IMR-90 (cell line): ENCODE data around the gene KIAA0319L. TPM values are rescaled to one million over a fixed set of nuclear protein-coding genes. Genes with fewer than 3 reads are reported as not detected.

ENCODE experiments used
- ATAC-seq: fragments of 200-7000 bp; cut with Tn5 transposase; 2 replicates; pipeline ENCODE4 v1.9.1; 2020; ENCODE audit warnings: low read depth, mild to moderate bottlenecking, moderate library complexity
- BruUV-seq: library from RNA; stranded (reverse); fragments of 400-500 nt; replicated peaks from 2 replicates; lab custom pipeline; 2021; lab: Mats Ljungman, UMichigan
- CTCF ChIA-PET: fragments of 300-600 bp; formaldehyde crosslinking; extraction: SDS; loops from one replicate; lab custom pipeline; 2021; ENCODE audit warnings: antibody characterized with exemption; lab: Yijun Ruan, JAX
- POLR2A ChIA-PET: fragments of 300-600 bp; sonication (Branson Sonifier 250); formaldehyde crosslinking; loops from one replicate; lab custom pipeline; 2022; ENCODE audit warnings: antibody characterized with exemption; ENCODE audit not compliant: unreplicated experiment; lab: Charles Lee
- DNase-seq: peaks from one replicate; pipeline ENCODE4 v3.0.0; 2013
- H2AFZ ChIP-seq: replicated peaks from 2 replicates; pipeline ENCODE3; 2013; ENCODE audit warnings: low read length, mild to moderate bottlenecking; ENCODE audit not compliant: poor library complexity
- H2AK5ac ChIP-seq: 2 replicates; pipeline ENCODE4 v1.6.1; 2013; ENCODE audit warnings: low read depth, low read length, inconsistent platforms
- H2AK9ac ChIP-seq: replicated peaks from 2 replicates; pipeline ENCODE3; 2013; ENCODE audit warnings: mild to moderate bottlenecking, low read depth, low read length, moderate library complexity; ENCODE audit not compliant: poor library complexity
- H2BK120ac ChIP-seq: 2 replicates; pipeline ENCODE4 v1.6.1; 2013; ENCODE audit warnings: low read depth, low read length, inconsistent platforms
- H2BK15ac ChIP-seq: 3 replicates; pipeline ENCODE4 v1.6.1; 2013; ENCODE audit warnings: low read depth, low read length, inconsistent platforms
- H2BK20ac ChIP-seq: 2 replicates; pipeline ENCODE4 v1.6.1; 2013; ENCODE audit warnings: low read depth, mild to moderate bottlenecking, inconsistent platforms, low read length, moderate library complexity
- H2BK5ac ChIP-seq: 2 replicates; pipeline ENCODE4 v1.6.1; 2013; ENCODE audit warnings: mild to moderate bottlenecking, low read depth, low read length, inconsistent platforms; ENCODE audit not compliant: poor library complexity, severe bottlenecking
- H3K14ac ChIP-seq: replicated peaks from 2 replicates; pipeline ENCODE4 v1.6.1; 2013; ENCODE audit warnings: low read depth, low read length, inconsistent platforms
- H3K18ac ChIP-seq: 2 replicates; pipeline ENCODE4 v1.6.1; 2013; ENCODE audit warnings: low read depth, low read length, control low read depth
- H3K23ac ChIP-seq: 2 replicates; pipeline ENCODE4 v1.6.1; 2013; ENCODE audit warnings: low read depth, low read length, inconsistent platforms
- H3K27ac ChIP-seq: 2 replicates; pipeline ENCODE4 v1.5.1; 2013; ENCODE audit warnings: mild to moderate bottlenecking, control low read depth, low read length; ENCODE audit not compliant: insufficient read depth
- H3K27me3 ChIP-seq: 2 replicates; pipeline ENCODE4 v1.6.1; 2013; ENCODE audit warnings: low read length; ENCODE audit not compliant: control insufficient read depth, insufficient read depth
- H3K36me3 ChIP-seq: 2 replicates; pipeline ENCODE4 v1.6.1; 2013; ENCODE audit warnings: low read length, mixed read lengths; ENCODE audit not compliant: control insufficient read depth, insufficient read depth
- H3K4ac ChIP-seq: 2 replicates; pipeline ENCODE4 v1.6.1; 2013; ENCODE audit warnings: low read depth, low read length, inconsistent platforms
- H3K4me1 ChIP-seq: 2 replicates; pipeline ENCODE4 v1.6.1; 2013; ENCODE audit warnings: low read length, mixed read lengths; ENCODE audit not compliant: control insufficient read depth, insufficient read depth
- H3K4me2 ChIP-seq: 2 replicates; pipeline ENCODE4 v1.6.1; 2013; ENCODE audit warnings: low read depth, mild to moderate bottlenecking, control low read depth, low read length, moderate library complexity
- H3K4me3 ChIP-seq: 2 replicates; pipeline ENCODE4 v1.5.1; 2013; ENCODE audit warnings: low read depth, mild to moderate bottlenecking, control low read depth, low read length, moderate library complexity; ENCODE audit not compliant: insufficient read depth
- H3K56ac ChIP-seq: 2 replicates; pipeline ENCODE4 v1.6.1; 2013; ENCODE audit warnings: low read length, inconsistent platforms; ENCODE audit not compliant: insufficient read depth; ENCODE audit errors: extremely low read depth
- H3K79me1 ChIP-seq, 2 experiments: 2 replicates each; pipeline ENCODE4 v1.6.1; 2013; ENCODE audit warnings: low read length in 2 of 2, inconsistent platforms in 1 of 2, low read depth in 1 of 2
- H3K9ac ChIP-seq: 2 replicates; pipeline ENCODE4 v1.6.1; 2013; ENCODE audit warnings: low read depth, low read length, control low read depth
- H3K9me1 ChIP-seq: 2 replicates; pipeline ENCODE4 v1.6.1; 2013; ENCODE audit warnings: low read length, inconsistent platforms; ENCODE audit not compliant: insufficient read depth
- H3K9me3 ChIP-seq: 2 replicates; pipeline ENCODE4 v1.6.1; 2013; ENCODE audit warnings: low read length; ENCODE audit not compliant: control insufficient read depth, insufficient read depth
- H4K20me1 ChIP-seq: 2 replicates; pipeline ENCODE4 v1.6.1; 2013; ENCODE audit warnings: low read length, inconsistent platforms; ENCODE audit not compliant: insufficient read depth
- H4K5ac ChIP-seq: 2 replicates; pipeline ENCODE4 v1.6.1; 2013; ENCODE audit warnings: mild to moderate bottlenecking, low read depth, low read length, control low read depth
- H4K8ac ChIP-seq, 2 experiments: 2 replicates each; pipeline ENCODE4 v1.6.1; 2013; ENCODE audit warnings: low read depth in 2 of 2, low read length in 2 of 2, control low read depth in 1 of 2, inconsistent platforms in 1 of 2
- H4K91ac ChIP-seq: 2 replicates; pipeline ENCODE4 v1.6.1; 2013; ENCODE audit warnings: low read depth, low read length, inconsistent platforms; ENCODE audit not compliant: insufficient read depth
- ELK1 ChIP-seq: fragments of 150-350 bp; IDR thresholded peaks from 2 replicates; pipeline ENCODE4 v1.6.1; 2016; ENCODE audit warnings: low read depth, mild to moderate bottlenecking, low read length, moderate library complexity, borderline replicate concordance
- MAFK ChIP-seq: IDR thresholded peaks from 2 replicates; pipeline ENCODE4 v1.6.1; 2012; ENCODE audit warnings: low read depth, low read length, improper control_type of control experiment
- MAZ ChIP-seq: IDR thresholded peaks from 2 replicates; pipeline ENCODE4 v1.6.1; 2012; ENCODE audit warnings: low read depth, mild to moderate bottlenecking, low read length, improper control_type of control experiment, moderate library complexity, borderline replicate concordance
- RCOR1 ChIP-seq: IDR thresholded peaks from 2 replicates; pipeline ENCODE4 v1.6.1; 2012; ENCODE audit warnings: mild to moderate bottlenecking, low read length, improper control_type of control experiment; ENCODE audit not compliant: insufficient replicate concordance
- SMC3 ChIP-seq: fragments of 150-350 bp; IDR thresholded peaks from 2 replicates; pipeline ENCODE4 v1.6.1; 2016; ENCODE audit warnings: low read depth, mild to moderate bottlenecking, antibody characterized with exemption, low read length, moderate library complexity
- WGBS, 2 experiments: methylation state at CpG; one replicate each; pipeline versions ENCODE4 v1.1.5 to v1.1.7; 2013; ENCODE audit warnings: missing lambda C conversion rate in 2 of 2; ENCODE audit not compliant: insufficient read length in 1 of 2; ENCODE audit errors: extremely low coverage in 2 of 2; 5-methylcytosine and 5-hydroxymethylcytosine counted together
- dilution Hi-C: fragments of 300-500 bp; cut with HindIII; formaldehyde crosslinking; loops from one replicate; pipeline ENCODE4 v1.14.3; 2018; ENCODE audit warnings: low sequenced_read_pairs; ENCODE audit not compliant: unreplicated experiment
- in situ Hi-C: fragments of 300-500 bp; cut with MboI; formaldehyde crosslinking; loops from 3 replicates; pipeline ENCODE4 v1.14.3; 2019; ENCODE audit warnings: low sequenced_read_pairs, inconsistent platforms, mixed read lengths
- intact Hi-C: fragments of 100-400 bp; cut with micrococcal nuclease; formaldehyde crosslinking; loops from 2 replicates; pipeline ENCODE4 v1.10.0; 2022
- polyA plus RNA-seq, 3 experiments: library from polyadenylated mRNA; depleted of rRNA; stranded (reverse); fragments of >200 nt; gene quantifications; 2 replicates each; pipeline ENCODE4 v1.2.3, GENCODE V29; 2012; ENCODE audit warnings: low replicate concordance in 1 of 3
- total RNA-seq: library from RNA; depleted of rRNA; stranded (reverse); fragments of >200 nt; gene quantifications from 2 replicates; pipeline ENCODE4 v1.2.3, GENCODE V29; 2012

The KIAA0319L gene
- total and polyA plus RNA-seq, 2 of the 4 experiments (the other 2 are of a cell fraction) = 38.0 to 49.8 TPM

GRCh38 chr1:35500439-35500838, 56.8 kb downstream of the KIAA0319L start:
- no peak overlapping the region for H3K14ac ChIP-seq
- H3K79me1 ChIP-seq = peaks cover 0 to 14% of the 10 kb centered on the region in 2 experiments; a peak in 1 of 4 replicates
- H3K4ac ChIP-seq = no peak overlapping the region
- TF ChIP-seq RCOR1 (no peak), SMC3 (no peak), MAZ (no peak), MAFK (no peak), ELK1 (no peak)
- H2AK9ac ChIP-seq = no peak overlapping the region
- no peak overlapping the region for H2AFZ ChIP-seq
- no peak overlapping the region for H3K9ac ChIP-seq
- dilution Hi-C loops (no loop called here), intact Hi-C loops (no loop called here), in situ Hi-C loops (no loop called here)
- no peak for DNase-seq
- POLR2A ChIA-PET = no interaction called here
- no peak overlapping the region for H4K91ac ChIP-seq
- H3K23ac ChIP-seq = no peak overlapping the region
- no peaks in the 10 kb centered on the region for H3K9me3 ChIP-seq
- H3K27ac ChIP-seq = no peak overlapping the region
- WGBS, 2 experiments = no CpG with 5 or more reads among the region's 2 CpGs
- no peaks in the 10 kb centered on the region for H3K27me3 ChIP-seq
- no peak overlapping the region for H3K4me2 ChIP-seq
- no peak overlapping the region for H3K4me3 ChIP-seq
- no peak overlapping the region for H2BK120ac ChIP-seq
- no peak for ATAC-seq
- H4K8ac ChIP-seq = no peak overlapping the region
- H4K20me1 ChIP-seq = no peaks in the 10 kb centered on the region
- CTCF ChIA-PET = interaction anchor here (1.1 kb wide), 1 partner anchor 15 kb away, joined by 4 read pairs; no protein-coding TSS in a partner anchor
- H2BK15ac ChIP-seq = no peak overlapping the region
- H3K4me1 ChIP-seq = no peaks in the 10 kb centered on the region
- no TSS peak for BruUV-seq
- no peaks in the 10 kb centered on the region for H3K36me3 ChIP-seq
- H4K5ac ChIP-seq = no peak overlapping the region
- no peak overlapping the region for H2BK5ac ChIP-seq
- H2AK5ac ChIP-seq = no peak overlapping the region
- no peak overlapping the region for H3K56ac ChIP-seq
- H2BK20ac ChIP-seq = no peak overlapping the region
- H3K9me1 ChIP-seq = peaks cover 4% of the 10 kb centered on the region; the same call in 1 of the 2 replicates
- no peak overlapping the region for H3K18ac ChIP-seq
